ENCODE results near the gene GLIPR1. TPM values are rescaled to one million over a fixed set of nuclear protein-coding genes. Genes with fewer than 3 reads are reported as not detected.

GLIPR1 gene
- polyA plus RNA-seq, 1 donor from 2014 or later, result 0.12 TPM

GRCh38 chr12:75452675-75453330 lies 27.8 kb upstream of the GLIPR1 start:
- H3K79me2 ChIP-seq (replicated peaks; ENCODE audit: insufficient read depth, low read length), result no peaks in the 10 kb centered on the region
- no peak overlapping the region for H3K9ac ChIP-seq (ENCODE audit: low read length)
- no peak overlapping the region for H3K27ac ChIP-seq (ENCODE audit: low read length)
- no peaks in the 10 kb centered on the region for H3K9me3 ChIP-seq (ENCODE audit: low read length)
- H3K4me3 ChIP-seq (ENCODE audit: low read length), result no peak overlapping the region
- no peaks in the 10 kb centered on the region for H3K27me3 ChIP-seq (ENCODE audit: insufficient read depth, low read depth, low read length)
- H2AFZ ChIP-seq (ENCODE audit: low read depth, low read length), result no peak overlapping the region
- no peak overlapping the region for H3K4me2 ChIP-seq (ENCODE audit: low read length)
- H3K9me2 ChIP-seq (ENCODE audit: insufficient read depth, low read length), result no peaks in the 10 kb centered on the region
- TF ChIP-seq MXI1 (conservative IDR thresholded peaks at IDR 0.05; ENCODE audit: poor library complexity, severe bottlenecking) (no peak), SMC3 (conservative IDR thresholded peaks at IDR 0.05; ENCODE audit: poor library complexity) (no peak)
- no peaks in the 10 kb centered on the region for H3F3A ChIP-seq (ENCODE audit: insufficient read depth, low read length, poor library complexity, severe bottlenecking)
- H3K36me3 ChIP-seq (ENCODE audit: insufficient read depth, low read length), result no peaks in the 10 kb centered on the region
- H4K20me1 ChIP-seq (ENCODE audit: insufficient read depth), result no peaks in the 10 kb centered on the region

- Histone ChIP-seq H3K79me2 (replicated peaks; ENCODE audit: insufficient read depth, low read length) (no peaks in the 10 kb centered on the region), H3K4me2 (ENCODE audit: low read length) (no peak overlapping the region), H4K20me1 (ENCODE audit: insufficient read depth) (no peaks in the 10 kb centered on the region), H3K9me3 (ENCODE audit: low read length) (no peaks in the 10 kb centered on the region), H3K9ac (ENCODE audit: low read length) (no peak overlapping the region), H3K27me3 (ENCODE audit: insufficient read depth, low read depth, low read length) (no peaks in the 10 kb centered on the region), H3K27ac (ENCODE audit: low read length) (no peak overlapping the region), H3K9me2 (ENCODE audit: insufficient read depth, low read length) (no peaks in the 10 kb centered on the region), H3K36me3 (ENCODE audit: insufficient read depth, low read length) (no peaks in the 10 kb centered on the region), H2AFZ (ENCODE audit: low read depth, low read length) (no peak overlapping the region), H3F3A (ENCODE audit: insufficient read depth, low read length, poor library complexity, severe bottlenecking) (no peaks in the 10 kb centered on the region), H3K4me3 (ENCODE audit: low read length) (no peak overlapping the region)
- TF ChIP-seq EP300 (conservative IDR thresholded peaks at IDR 0.05; ENCODE audit: poor library complexity, severe bottlenecking) (no peak), CTCF (IDR thresholded peaks at IDR 0.05; ENCODE audit: poor library complexity, severe bottlenecking) (no peak), SMC3 (conservative IDR thresholded peaks at IDR 0.05; ENCODE audit: poor library complexity) (no peak), EZH2 (IDR thresholded peaks at IDR 0.05; ENCODE audit: borderline replicate concordance, insufficient read depth, low read length, poor library complexity, severe bottlenecking) (no peak), POLR2AphosphoS5 (IDR thresholded peaks at IDR 0.05) (no peak), MXI1 (conservative IDR thresholded peaks at IDR 0.05; ENCODE audit: poor library complexity, severe bottlenecking) (no peak), TAF1 (IDR thresholded peaks at IDR 0.05; ENCODE audit: low read depth) (no peak), RAD21 (conservative IDR thresholded peaks at IDR 0.05) (no peak), REST (IDR thresholded peaks at IDR 0.05; ENCODE audit: borderline replicate concordance) (no peak)
Observed at GRCh38 chr12:75455839-75456238, 24.7 kb upstream of the GLIPR1 start.
